ENCODE data around the gene PGA4.

DNA sequence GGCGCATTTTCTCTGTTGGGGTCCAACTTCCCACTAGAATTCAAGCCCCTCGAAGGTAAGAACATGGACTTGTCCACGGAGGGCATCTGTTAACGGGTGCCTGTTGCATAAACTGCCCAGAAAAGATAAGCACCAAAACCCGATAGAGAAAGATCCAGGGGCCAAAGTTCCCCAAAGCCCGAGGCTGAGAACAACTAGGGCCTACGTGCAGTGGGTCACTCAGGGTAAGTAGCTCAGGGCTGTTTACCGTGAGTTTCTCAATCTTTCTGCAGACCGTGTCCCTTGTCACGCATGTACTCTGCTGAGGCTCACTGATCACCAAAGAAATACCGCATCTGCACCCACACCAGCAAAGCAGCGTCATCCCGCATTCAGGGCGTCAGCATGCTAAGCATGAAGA lies 43.2 kb downstream of the PGA4 start:
- TF ChIP-seq, protein P1, sequence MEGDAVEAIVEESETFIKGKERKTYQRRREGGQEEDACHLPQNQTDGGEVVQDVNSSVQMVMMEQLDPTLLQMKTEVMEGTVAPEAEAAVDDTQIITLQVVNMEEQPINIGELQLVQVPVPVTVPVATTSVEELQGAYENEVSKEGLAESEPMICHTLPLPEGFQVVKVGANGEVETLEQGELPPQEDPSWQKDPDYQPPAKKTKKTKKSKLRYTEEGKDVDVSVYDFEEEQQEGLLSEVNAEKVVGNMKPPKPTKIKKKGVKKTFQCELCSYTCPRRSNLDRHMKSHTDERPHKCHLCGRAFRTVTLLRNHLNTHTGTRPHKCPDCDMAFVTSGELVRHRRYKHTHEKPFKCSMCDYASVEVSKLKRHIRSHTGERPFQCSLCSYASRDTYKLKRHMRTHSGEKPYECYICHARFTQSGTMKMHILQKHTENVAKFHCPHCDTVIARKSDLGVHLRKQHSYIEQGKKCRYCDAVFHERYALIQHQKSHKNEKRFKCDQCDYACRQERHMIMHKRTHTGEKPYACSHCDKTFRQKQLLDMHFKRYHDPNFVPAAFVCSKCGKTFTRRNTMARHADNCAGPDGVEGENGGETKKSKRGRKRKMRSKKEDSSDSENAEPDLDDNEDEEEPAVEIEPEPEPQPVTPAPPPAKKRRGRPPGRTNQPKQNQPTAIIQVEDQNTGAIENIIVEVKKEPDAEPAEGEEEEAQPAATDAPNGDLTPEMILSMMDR (IDR thresholded peaks at IDR 0.05; ENCODE audit: control extremely low read depth in 1 of 3, insufficient read depth in 1 of 3, low read depth in 1 of 3, low read length in 3 of 3) = no peak
- TF ChIP-seq RXRA (IDR thresholded peaks at IDR 0.05; ENCODE audit: insufficient read depth, low read depth, low read length) (no peak), POLR2A (IDR thresholded peaks at IDR 0.05; ENCODE audit: control extremely low read depth in 1 of 2, low read depth in 2 of 2, low read length in 2 of 2) (no peak), CEBPB (IDR thresholded peaks at IDR 0.05; ENCODE audit: low read depth, low read length) (no peak), CREB1 (IDR thresholded peaks at IDR 0.05) (no peak), RAD21 (IDR thresholded peaks at IDR 0.05 in 1 of 2, conservative IDR thresholded peaks at IDR 0.05 in 1 of 2; ENCODE audit: low read depth in 2 of 2, low read length in 2 of 2) (no peak), MAFK (IDR thresholded peaks at IDR 0.05; ENCODE audit: low read depth, low read length) (no peak)
